ENCODE results near the gene ATG4A.

Gene ATG4A

DNA sequence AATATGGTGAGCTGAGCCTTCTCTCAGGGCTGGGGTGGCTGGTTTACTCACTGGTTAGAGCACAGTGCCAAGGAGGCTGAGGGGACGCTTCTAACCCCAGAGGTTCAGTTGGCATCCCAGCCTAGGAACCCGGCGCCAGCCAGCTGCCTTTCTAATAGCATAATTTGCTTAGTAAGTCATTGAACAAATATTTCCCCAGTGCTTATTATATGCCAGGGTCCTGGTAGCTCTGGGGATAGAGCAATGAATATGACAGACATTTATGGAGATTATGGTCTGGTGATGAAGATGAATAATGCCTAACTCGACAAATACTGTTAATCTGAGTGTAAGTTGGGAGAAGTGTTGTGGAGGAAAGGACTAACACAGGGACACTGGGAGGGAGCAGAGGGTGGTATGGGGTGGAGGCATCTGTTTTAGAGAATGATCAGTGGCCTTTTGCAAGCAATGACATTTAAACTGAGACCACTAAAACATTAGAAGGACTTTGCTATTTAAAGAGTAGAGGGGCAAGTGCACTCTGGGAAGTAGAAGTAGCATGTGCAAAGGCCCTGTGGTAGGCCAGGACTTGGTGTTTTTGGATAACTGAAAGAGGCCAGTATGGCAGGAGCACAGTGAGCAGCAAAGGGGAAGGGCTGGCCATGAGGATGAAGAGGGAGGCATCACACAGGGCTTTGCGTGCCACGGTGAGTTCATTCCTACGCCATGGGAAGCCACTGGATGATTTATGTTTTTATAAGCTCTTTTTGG, 71.9 kb downstream of the ATG4A start:
- Mint-ChIP-seq H3K4me1 (peaks cover 15% of the 10 kb centered on the region), H3K27ac (no peak overlapping the region), H3K27me3 (ENCODE audit: low read depth, poor library complexity) (no peaks in the 10 kb centered on the region), H3K9me3 (no peaks in the 10 kb centered on the region), H3K4me3 (no peak overlapping the region), H3K36me3 (ENCODE audit: low read depth) (peaks cover 11% of the 10 kb centered on the region)
- TF ChIP-seq, protein P1, sequence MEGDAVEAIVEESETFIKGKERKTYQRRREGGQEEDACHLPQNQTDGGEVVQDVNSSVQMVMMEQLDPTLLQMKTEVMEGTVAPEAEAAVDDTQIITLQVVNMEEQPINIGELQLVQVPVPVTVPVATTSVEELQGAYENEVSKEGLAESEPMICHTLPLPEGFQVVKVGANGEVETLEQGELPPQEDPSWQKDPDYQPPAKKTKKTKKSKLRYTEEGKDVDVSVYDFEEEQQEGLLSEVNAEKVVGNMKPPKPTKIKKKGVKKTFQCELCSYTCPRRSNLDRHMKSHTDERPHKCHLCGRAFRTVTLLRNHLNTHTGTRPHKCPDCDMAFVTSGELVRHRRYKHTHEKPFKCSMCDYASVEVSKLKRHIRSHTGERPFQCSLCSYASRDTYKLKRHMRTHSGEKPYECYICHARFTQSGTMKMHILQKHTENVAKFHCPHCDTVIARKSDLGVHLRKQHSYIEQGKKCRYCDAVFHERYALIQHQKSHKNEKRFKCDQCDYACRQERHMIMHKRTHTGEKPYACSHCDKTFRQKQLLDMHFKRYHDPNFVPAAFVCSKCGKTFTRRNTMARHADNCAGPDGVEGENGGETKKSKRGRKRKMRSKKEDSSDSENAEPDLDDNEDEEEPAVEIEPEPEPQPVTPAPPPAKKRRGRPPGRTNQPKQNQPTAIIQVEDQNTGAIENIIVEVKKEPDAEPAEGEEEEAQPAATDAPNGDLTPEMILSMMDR (IDR thresholded peaks at IDR 0.05): no peak
- DNase-seq: no peak

DNA sequence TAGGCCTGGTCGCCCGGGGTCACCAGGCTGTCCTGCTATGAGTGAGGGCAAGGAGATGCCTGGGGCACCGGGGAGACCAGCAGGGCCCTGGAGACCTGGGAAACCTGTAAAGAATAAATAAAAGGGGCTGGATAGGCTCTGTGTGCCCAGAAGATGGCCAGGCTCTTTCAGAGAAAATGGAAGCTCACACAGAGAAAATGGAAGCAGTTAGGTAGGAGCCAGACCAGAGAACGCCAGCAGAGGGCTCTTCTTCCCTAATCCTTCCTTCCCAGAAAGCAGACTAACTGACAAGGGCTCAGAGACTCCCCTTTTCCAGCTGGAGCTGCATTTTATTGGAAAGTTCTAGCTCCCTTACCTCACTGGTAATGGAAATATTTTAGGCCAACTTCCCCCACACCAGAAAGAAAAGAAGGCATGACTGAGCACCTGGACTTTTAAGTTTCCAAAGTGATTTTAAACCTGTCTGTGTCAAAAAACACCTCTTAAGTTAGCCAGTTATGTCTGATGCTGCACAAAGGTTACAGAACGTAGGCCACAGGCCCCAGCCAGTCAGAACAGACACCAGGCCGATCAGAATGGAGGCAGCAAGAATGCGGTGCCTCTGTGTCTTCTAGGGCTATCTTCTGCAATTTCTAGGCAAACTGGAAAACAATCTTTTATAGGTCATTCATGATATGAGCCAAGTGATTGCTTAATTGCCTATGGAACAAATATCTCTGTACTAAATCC, 74.0 kb downstream of the ATG4A start:
- peak; percentile 20 for DNase-seq
- Mint-ChIP-seq H3K4me1 (peaks cover 15% of the 10 kb centered on the region), H3K4me3 (no peak overlapping the region), H3K27me3 (ENCODE audit: low read depth, poor library complexity) (no peaks in the 10 kb centered on the region), H3K27ac (no peak overlapping the region), H3K36me3 (ENCODE audit: low read depth) (peaks cover 23% of the 10 kb centered on the region), H3K9me3 (no peaks in the 10 kb centered on the region)
- TF ChIP-seq, protein P1 (IDR thresholded peaks at IDR 0.05): peak; percentile 56

DNA sequence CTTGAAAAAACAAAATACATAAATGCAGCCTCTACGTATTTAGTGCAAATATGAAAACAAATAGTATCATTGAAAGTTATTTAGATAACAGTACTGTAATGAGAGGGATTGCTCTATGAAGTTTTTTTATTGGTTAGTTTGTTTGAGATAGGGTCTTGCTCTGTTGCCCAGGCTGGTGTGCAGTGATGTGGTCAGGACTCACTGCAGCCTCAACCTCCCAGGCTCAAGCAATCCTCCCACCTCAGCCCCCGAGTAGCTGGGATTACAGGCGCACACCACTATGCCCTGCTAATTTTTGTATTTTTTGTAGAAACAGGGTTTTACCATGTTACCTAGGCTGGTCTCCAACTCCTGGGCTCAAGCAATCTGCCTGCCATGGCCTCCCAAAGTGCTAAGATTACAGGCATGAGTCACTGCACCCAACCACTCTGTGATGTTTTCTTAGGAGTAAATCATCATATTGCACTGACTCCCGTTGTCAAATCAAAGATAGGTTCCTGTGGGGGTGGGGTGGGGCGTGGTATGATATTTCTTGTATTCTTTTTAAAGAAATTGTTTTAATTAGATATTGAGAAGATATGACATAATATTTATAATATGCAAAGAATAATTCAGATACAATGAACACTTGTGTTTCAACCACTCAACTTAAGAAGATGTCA, 75.8 kb downstream of the ATG4A start:
- Mint-ChIP-seq H3K4me1 (peaks cover 15% of the 10 kb centered on the region), H3K36me3 (ENCODE audit: low read depth) (peaks cover 35% of the 10 kb centered on the region), H3K27ac (no peak overlapping the region), H3K27me3 (ENCODE audit: low read depth, poor library complexity) (peaks cover under 1% of the 10 kb centered on the region), H3K9me3 (no peaks in the 10 kb centered on the region), H3K4me3 (no peak overlapping the region)
- no peak for DNase-seq
- TF ChIP-seq, protein P1 (IDR thresholded peaks at IDR 0.05): no peak

DNA sequence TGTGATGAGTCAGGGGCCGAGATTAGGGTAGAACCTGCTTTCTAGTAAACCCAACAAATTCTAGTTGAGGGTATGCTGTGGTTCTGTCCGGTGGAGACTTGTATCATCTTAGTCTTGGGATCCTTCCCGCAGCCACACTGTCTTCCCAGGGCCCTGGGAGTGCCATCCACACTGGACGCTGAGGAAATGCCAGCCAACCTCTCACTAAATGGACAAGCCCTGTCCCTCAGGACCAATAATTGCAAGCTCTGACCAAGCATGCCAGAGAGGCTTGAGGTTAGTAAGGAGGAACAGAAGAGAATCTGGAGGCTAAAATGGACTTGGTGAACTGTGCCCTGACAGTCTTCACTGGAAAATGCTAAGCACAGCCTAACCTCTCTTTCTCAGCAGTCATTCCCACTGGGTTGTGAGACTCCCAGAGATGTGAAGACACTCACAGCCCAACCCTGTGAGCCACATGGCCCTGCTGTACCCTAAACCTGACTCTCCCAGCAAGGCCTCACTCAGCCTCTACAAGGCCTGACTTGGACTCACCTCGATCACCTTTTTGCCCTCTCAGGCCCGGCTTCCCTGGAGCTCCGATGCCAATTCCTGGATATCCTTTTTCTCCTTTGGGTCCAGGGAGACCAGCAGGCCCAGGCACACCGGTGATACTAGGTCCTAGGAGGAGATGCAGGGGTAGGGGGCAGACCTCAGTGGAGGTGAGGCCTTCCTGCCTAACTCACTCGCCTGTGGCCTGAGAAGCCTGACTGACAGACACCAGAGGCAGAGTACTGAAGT, 77.6 kb downstream of the ATG4A start:
- TF ChIP-seq, protein P1 (IDR thresholded peaks at IDR 0.05): no peak
- H3K4me1 Mint-ChIP-seq: peaks cover 15% of the 10 kb centered on the region
- no peak overlapping the region for H3K27ac Mint-ChIP-seq
- H3K36me3 Mint-ChIP-seq (ENCODE audit: low read depth): peaks cover 33% of the 10 kb centered on the region
- no peak overlapping the region for H3K4me3 Mint-ChIP-seq
- no peaks in the 10 kb centered on the region for H3K9me3 Mint-ChIP-seq
- peaks cover 4% of the 10 kb centered on the region for H3K27me3 Mint-ChIP-seq (ENCODE audit: low read depth, poor library complexity)
- no peak for DNase-seq

DNA sequence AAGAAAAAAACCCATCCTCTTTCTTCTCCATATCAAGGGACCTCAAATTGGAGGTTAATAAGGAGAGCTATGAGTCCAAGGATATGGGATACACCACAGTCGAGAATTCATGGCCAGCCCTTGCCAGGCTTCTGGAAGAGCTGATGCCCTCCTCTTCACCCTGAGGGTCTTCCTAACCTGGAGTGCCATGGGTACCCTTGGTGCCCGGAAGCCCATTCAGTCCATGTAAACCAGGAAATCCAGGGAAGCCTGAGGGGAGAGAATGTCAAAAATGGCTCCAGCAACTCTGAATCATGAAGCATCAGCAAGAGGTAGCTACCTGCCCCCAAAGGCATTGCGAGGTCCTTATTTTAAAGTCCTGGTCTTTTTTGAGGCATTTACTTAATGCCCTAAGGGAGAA, 78.2 kb downstream of the ATG4A start:
- TF ChIP-seq, protein P1 (IDR thresholded peaks at IDR 0.05): no peak
- Mint-ChIP-seq H3K4me1 (peaks cover 15% of the 10 kb centered on the region), H3K9me3 (no peaks in the 10 kb centered on the region)

More for the DNA sequence above, 78.2 kb downstream of the ATG4A start:
- Mint-ChIP-seq H3K27me3 (ENCODE audit: low read depth, poor library complexity) (peaks cover 4% of the 10 kb centered on the region), H3K27ac (no peak overlapping the region), H3K36me3 (ENCODE audit: low read depth) (peaks cover 34% of the 10 kb centered on the region), H3K4me3 (no peak overlapping the region)
- no peak for DNase-seq
